Measurements from ENCODE around the gene FAM120B. TPM values are rescaled to one million over a fixed set of nuclear protein-coding genes. Genes with fewer than 3 reads are reported as not detected.
"Not testable (repeated sequence)": the region's sequence is repeated elsewhere in the genome, so short reads cannot be mapped to it uniquely, and the experiment has no call there.

Gene FAM120B
- total RNA-seq, 1 donor from 2014 or later, result 57.5 TPM

- FAIRE-seq (no peak), DNase-seq (ENCODE audit: low spot score in 2 of 2) (no peak)
Observed at GRCh38 chr6:170296746-170297575, 9.6 kb upstream of the FAM120B start.

GRCh38 chr6:170297576-170298330 lies 8.8 kb upstream of the FAM120B start:
- DNase-seq (ENCODE audit: low spot score in 2 of 2), result no peak
- FAIRE-seq, result peak; percentile 67

DNA sequence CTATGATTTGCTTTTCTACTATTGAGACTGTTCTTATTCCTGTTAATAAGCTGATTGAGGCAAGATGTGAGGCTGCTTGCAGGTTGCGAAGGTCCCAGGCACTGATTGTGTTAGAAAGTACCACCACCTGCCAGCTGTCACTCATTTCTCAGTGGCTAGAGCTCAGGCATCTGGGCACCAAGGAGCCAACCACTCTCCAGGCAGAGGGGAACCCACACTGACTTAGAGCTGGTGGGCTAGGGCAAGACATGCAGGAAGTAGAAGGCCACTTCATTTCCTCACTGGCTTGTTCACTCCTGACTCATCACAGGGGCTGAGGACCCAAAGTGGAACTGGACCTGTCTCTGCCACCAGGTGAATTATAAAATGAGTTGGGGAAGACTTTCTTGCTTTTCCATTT lies 7.9 kb upstream of the FAM120B start:
- no peak for DNase-seq (ENCODE audit: low spot score in 2 of 2)
- no peak for FAIRE-seq

DNA sequence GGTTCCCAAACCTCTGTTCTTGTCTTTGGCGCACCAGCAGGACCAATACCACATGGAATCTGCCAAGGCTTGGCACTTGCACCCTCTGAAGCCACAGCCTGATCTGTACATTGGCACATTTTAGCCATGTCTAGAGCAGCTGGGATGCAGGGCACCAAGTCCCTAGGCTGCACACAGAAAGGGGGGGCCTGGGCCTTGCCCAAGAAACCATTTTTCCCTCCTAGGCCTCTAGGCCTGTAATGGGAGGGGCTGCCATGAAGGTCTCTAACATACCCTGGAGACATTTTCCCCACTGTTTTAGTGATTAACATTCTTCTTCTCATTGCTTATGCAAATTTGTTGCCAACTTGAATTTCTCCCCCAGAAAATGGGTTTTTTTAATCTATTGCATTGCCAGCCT lies 5.4 kb upstream of the FAM120B start:
- no peak for DNase-seq (ENCODE audit: low spot score in 2 of 2)
- FAIRE-seq, result no peak

DNA sequence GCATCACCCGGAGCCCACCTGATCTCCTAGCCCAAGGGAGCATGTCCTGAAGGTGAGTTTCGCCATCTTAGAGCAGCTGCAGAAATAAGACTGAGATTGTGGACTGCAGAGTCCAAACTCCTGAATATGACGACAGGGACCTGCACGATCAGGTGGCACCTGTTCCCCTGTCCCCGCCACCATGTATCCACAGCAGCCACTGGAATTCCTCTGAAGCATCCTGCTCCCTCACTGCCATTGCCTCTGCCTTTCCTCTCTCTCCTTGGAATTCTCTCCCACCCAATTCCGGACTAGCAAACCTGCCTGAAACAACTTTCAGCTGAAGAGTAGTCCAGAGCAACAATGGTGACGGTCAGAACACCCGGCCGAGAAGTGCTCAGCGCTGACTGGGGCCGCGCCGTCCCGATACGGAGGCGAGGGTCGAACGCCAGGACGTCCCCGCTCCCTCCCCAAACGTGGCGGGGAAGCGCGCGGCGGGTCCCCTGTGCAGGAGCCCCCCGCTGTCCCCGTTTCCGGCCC lies 694 bp upstream of the FAM120B start:
- FAIRE-seq (no peak), DNase-seq (ENCODE audit: low spot score in 2 of 2) (no peak)

DNA sequence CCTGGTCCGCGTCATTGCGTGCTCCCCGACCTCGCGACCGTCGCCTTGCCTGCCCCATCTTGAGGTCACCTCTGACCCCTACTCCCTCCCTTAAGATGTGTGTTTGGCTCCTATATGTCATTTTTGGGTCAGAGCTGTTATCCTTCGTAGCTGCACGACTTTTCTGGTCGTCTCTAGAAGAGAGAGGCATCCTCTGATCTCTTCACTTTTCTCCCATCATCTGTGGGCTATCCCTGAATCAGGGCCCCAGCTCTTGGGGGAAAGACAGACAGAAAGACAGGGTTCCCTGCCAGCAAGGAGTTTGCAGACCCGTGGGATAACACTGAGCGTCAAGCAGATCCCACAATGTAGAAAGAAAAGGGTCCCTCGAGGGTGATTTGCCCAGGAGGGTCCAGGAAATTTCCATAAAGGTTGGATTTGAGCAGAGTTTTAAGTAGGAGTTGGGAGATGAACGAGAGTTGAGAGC lies 555 bp downstream of the FAM120B start:
- FAIRE-seq (no peak), DNase-seq (ENCODE audit: low spot score in 2 of 2) (no peak)

DNA sequence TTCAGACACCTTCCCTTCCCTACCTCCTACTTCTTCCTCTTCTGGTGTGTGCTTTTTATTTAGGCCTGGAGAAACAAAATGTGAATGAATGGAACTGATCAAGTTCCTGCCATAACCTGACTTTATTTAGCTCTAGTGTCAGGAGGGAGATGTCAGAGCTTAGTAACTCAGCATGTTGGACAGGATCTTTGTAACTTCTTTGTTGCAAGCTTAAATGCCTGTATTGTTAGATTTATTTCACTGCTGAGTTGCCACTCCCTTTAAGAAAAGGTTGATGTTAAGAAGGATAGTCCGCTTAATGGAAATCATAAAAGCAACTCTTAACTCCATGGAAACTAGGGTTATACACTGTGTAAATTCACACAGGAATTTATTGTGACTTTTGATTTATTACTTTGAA lies 2.2 kb downstream of the FAM120B start:
- FAIRE-seq, result no peak
- DNase-seq (ENCODE audit: low spot score in 2 of 2), result no peak

DNA sequence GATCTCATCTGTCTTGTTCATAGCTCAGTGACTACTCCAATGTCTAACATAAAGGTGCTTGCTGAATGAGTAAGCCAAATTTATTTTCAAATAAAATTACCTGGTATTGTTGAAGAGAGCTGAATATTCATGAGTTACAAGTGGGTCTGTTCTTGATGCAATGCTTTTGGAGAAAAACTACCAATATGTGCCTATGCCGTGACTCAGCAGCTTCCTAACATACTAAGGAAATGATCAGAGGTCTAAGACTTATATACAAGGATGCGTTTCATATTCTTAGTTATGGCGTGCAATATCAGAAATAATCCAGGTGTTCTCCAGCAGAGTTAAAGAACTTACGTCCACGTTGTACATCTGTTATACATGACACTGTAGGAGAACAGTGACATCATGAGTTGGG lies 5.1 kb downstream of the FAM120B start:
- no peak for FAIRE-seq
- DNase-seq (ENCODE audit: low spot score in 2 of 2), result no peak

DNA sequence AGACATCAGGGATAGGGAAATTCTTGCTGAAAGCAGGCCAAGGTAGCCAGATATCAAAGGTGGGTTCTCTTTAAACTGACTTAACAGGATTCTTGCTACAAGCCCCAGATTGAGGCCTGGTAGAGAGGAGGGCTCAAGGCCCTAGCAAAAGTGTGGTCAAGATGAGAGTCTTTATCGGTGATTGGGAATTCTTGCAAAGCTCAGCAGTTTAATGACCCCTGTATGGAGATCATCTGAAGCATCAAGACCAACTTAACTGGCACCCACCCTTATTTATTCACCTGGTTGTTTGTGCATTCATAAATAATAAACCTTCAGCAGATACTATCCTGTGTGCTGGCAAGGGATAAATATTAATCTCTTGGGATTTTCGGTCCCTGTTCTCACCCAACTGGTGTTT lies 6.3 kb downstream of the FAM120B start:
- no peak for FAIRE-seq
- no peak for DNase-seq (ENCODE audit: low spot score in 2 of 2)

GRCh38 chr6:170313716-170314295 lies 7.2 kb downstream of the FAM120B start:
- FAIRE-seq (no peak), DNase-seq (ENCODE audit: low spot score in 2 of 2) (no peak)

- FAIRE-seq (no peak), DNase-seq (ENCODE audit: low spot score in 2 of 2) (no peak)
Observed at GRCh38 chr6:170314983-170315382, 8.4 kb downstream of the FAM120B start.

DNA sequence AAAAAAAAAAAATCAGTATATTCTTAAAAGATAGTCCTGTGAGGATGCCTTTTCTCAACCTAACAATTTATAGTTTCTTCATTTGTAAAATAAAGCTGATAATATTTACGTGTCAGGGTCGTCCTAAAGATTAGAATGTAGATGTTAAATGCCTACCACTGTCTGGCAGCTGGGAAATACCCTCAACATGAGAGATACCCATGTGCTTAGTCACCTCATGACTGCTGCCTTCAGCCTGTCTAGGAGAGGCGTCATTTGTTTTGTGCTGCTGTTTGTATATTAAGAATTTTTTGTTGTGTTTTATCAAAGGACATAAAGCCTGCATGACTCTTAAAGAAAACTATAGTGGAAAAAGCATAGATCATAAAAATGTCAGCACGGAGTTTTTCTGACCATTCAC lies 9.5 kb downstream of the FAM120B start:
- no peak for FAIRE-seq
- DNase-seq (ENCODE audit: low spot score in 2 of 2), result no peak

- FAIRE-seq (no peak), DNase-seq (ENCODE audit: low spot score in 2 of 2) (no peak)
Observed at GRCh38 chr6:170317076-170317475, 10.5 kb downstream of the FAM120B start.

GRCh38 chr6:170317718-170318117 lies 11.2 kb downstream of the FAM120B start:
- no peak for FAIRE-seq
- DNase-seq (ENCODE audit: low spot score in 2 of 2), result no peak

DNA sequence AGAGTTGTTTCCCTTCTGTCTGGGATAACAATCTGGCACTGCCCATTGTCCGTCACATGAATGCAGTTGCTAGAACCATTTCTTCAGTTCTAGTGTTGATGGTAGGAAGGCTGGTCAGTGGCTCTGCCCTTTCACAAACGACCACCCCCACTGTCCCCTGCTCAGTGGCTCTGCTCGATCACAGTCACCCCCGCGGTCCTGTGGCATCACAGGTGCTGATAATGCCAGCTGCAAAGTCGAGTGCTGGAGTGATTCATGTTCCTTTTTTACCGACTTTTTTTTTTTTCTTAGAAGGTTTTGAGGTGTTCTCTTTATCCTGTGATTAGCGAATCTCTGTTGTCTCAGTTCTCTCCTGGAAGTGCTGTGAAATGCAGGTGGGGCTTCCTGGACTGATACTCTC lies 22.8 kb downstream of the FAM120B start:
- no peak for DNase-seq (ENCODE audit: low spot score in 2 of 2)
- no peak for FAIRE-seq

DNA sequence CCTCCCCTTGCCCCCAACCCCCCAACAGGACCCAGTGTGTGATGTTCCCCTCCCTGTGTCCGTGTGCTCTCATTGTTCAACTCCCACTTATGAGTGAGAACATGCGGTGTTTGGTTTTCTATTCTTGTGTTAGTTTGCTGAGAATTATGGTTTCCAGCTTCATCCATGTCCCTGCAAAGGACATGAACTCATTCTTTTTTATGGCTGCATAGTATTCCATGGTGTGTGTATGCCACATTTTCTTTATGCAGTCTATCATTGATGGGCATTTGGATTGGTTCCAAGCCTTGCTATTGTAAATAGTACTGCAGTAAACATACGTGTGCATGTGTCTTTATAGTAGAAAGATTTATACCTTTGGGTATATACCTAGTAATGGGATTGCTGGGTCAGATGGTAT lies 28.6 kb downstream of the FAM120B start:
- not testable (repeated sequence) for DNase-seq (ENCODE audit: low spot score in 2 of 2); FAIRE-seq

GRCh38 chr6:170344631-170345576 lies 38.3 kb downstream of the FAM120B start:
- no peak for FAIRE-seq
- peak in 1 of 2 donors; percentile 27 for DNase-seq (ENCODE audit: low spot score in 2 of 2)

DNA sequence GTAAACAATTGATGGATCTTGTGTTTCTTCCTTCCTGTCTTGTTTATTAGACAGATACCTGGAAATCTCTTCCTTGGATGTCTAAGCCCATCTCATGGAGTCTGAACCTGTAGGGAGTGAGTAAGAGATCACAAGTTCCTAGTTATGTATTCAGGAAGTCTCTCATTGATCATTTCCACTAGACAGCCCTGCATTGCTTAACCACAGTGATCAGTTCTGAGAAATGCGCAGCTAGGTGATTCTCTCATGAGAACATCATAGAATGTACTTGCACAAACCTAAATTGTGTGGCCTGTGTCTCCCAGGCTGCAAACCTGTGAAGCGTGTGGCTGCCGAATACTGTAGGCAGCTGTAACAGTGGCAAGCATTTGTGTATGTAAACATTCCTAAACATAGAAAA lies 39.1 kb downstream of the FAM120B start:
- DNase-seq (ENCODE audit: low spot score in 2 of 2), result no peak
- FAIRE-seq, result no peak

DNA sequence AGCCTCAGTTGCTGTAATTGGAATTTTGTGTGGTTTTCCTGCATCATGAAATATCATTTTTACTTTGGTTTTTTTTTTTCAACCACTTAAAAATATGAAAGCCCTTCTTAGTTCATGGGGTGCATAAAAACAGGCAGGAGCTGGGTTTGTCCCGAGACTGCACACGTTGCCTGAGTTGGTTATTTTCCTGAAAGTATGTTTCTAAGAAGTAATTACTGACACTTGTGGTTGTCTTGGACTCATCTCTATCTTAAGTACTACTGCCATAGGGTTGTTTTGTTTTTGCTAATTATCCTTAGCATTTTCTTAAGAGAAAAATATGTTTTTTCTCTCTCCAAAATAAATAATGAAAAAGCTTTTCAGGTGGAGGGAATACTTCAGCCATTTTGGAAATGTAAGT lies 40.1 kb downstream of the FAM120B start:
- FAIRE-seq (no peak), DNase-seq (ENCODE audit: low spot score in 2 of 2) (no peak)

DNA sequence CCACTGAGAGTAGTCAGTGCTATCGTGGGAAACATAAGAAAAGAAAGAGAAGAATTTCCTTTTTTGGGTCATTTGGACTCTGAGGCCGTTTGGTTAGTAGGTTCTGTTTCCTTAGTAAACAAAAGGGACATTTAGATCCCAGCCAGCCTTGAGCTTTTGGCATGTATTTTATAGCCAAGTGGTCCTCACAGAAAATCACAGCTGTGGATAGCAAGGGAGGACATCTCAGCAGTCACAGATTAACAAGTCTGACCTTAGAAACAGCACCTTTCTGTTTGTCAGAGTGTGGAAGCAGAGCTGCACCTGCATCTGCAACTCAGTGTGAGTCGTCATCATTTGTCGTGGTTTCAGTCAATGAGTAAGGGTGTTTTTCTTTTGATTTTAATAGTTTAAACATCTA lies 40.5 kb downstream of the FAM120B start:
- DNase-seq (ENCODE audit: low spot score in 2 of 2) (no peak), FAIRE-seq (no peak)
